SK-N-SH (cell line): ENCODE measurements around the gene PARD3B. TPM values are rescaled to one million over a fixed set of nuclear protein-coding genes. Genes with fewer than 3 reads are reported as not detected.

Source experiments
- CTCF ChIA-PET: fragments of 300-600, 350-600 bp; formaldehyde crosslinking; extraction: SDS; loops from one replicate; lab custom pipeline; 2021; lab: Yijun Ruan, JAX
- POLR2A ChIA-PET: fragments of 350-600 bp; sonication (Branson Sonifier 250); formaldehyde crosslinking; extraction: SDS; loops from one replicate; lab custom pipeline; 2020; ENCODE audit warnings: antibody characterized with exemption, inconsistent platforms; lab: Yijun Ruan, JAX
- DNase-seq: peaks from one replicate; pipeline ENCODE4 v3.0.0; 2012
- H2AFZ ChIP-seq: fragments of 200-600 bp; sonication (generic); 2 replicates; pipeline ENCODE4 v1.8.1; 2016; ENCODE audit warnings: antibody characterized with exemption, mild to moderate bottlenecking, low read depth
- H3F3A ChIP-seq: fragments of 200-600 bp; sonication (generic); replicated peaks from 2 replicates; pipeline ENCODE3; 2016; ENCODE audit warnings: antibody characterized with exemption, mild to moderate bottlenecking; ENCODE audit not compliant: insufficient read depth
- H3K27ac ChIP-seq, 2 experiments: fragments of 200-500 bp in 1 of 2; fragments of 200-600 bp in 1 of 2; sonication (Bioruptor generic) in 1 of 2; sonication (generic), shearing (Covaris generic) in 1 of 2; 2 replicates each; pipeline versions ENCODE4 v1.5.1 to v1.6.1; 2014 to 2016; ENCODE audit warnings: low read depth in 2 of 2, inconsistent platforms in 1 of 2, low read length in 1 of 2, mild to moderate bottlenecking in 1 of 2, mixed read lengths in 1 of 2
- H3K27me3 ChIP-seq: fragments of 200-600 bp; sonication (generic), shearing (Covaris generic); 2 replicates; pipeline ENCODE4 v1.6.1; 2016; ENCODE audit warnings: mixed run types; ENCODE audit not compliant: insufficient read depth
- H3K36me3 ChIP-seq, 2 experiments: fragments of 200-500 bp in 1 of 2; fragments of 200-600 bp in 1 of 2; sonication (Bioruptor generic) in 1 of 2; sonication (generic) in 1 of 2; replicated peaks in 1 of 2; 2 replicates each; pipeline versions ENCODE3 to v1.5.1; 2014 to 2016; ENCODE audit warnings: low read length in 1 of 2, mild to moderate bottlenecking in 1 of 2; ENCODE audit not compliant: insufficient read depth in 2 of 2, control insufficient read depth in 1 of 2
- H3K4me1 ChIP-seq, 2 experiments: fragments of 200-500 bp in 1 of 2; fragments of 200-600 bp in 1 of 2; sonication (Bioruptor generic) in 1 of 2; sonication (generic), shearing (Covaris generic) in 1 of 2; 2 replicates each; pipeline versions ENCODE4 v1.5.1 to v1.6.1; 2014 to 2016; ENCODE audit warnings: low read depth in 1 of 2, low read length in 1 of 2, mixed run types in 1 of 2; ENCODE audit not compliant: insufficient read depth in 2 of 2, control insufficient read depth in 1 of 2
- H3K4me2 ChIP-seq: fragments of 200-600 bp; sonication (generic), shearing (Covaris generic); 2 replicates; pipeline ENCODE4 v1.6.1; 2017; ENCODE audit warnings: mixed run types
- H3K4me3 ChIP-seq, 2 experiments: fragments of 200-500 bp in 1 of 2; fragments of 200-600 bp in 1 of 2; sonication (Bioruptor generic) in 1 of 2; sonication (generic), shearing (Covaris generic) in 1 of 2; 2 replicates each; pipeline versions ENCODE4 v1.5.1 to v1.8.1; 2014 to 2016; ENCODE audit warnings: low read depth in 2 of 2, inconsistent platforms in 1 of 2, low read length in 1 of 2, mild to moderate bottlenecking in 1 of 2, mixed read lengths in 1 of 2, moderate library complexity in 1 of 2
- H3K79me2 ChIP-seq: fragments of 200-600 bp; sonication (generic); 2 replicates; pipeline ENCODE4 v1.8.1; 2017; ENCODE audit warnings: mild to moderate bottlenecking; ENCODE audit not compliant: insufficient read depth
- H3K9ac ChIP-seq: fragments of 200-600 bp; sonication (generic); 2 replicates; pipeline ENCODE4 v1.6.1; 2017; ENCODE audit warnings: mixed run types
- H3K9me2 ChIP-seq: fragments of 200-600 bp; sonication (generic); 2 replicates; pipeline ENCODE4 v1.6.1; 2017; ENCODE audit warnings: mixed run types
- H3K9me3 ChIP-seq: fragments of 200-600 bp; sonication (generic); 2 replicates; pipeline ENCODE4 v1.6.1; 2017; ENCODE audit warnings: mixed run types, mild to moderate bottlenecking, moderate library complexity
- H4K20me1 ChIP-seq: fragments of 200-600 bp; sonication (generic); 2 replicates; pipeline ENCODE4 v1.6.1; 2017; ENCODE audit warnings: mild to moderate bottlenecking, mixed run types; ENCODE audit not compliant: insufficient read depth
- EP300 ChIP-seq, 2 experiments: IDR thresholded peaks; 2 replicates each; pipeline versions ENCODE4 v1.4.0 to v1.6.1; 2012; ENCODE audit warnings: borderline replicate concordance in 1 of 2, low read depth in 1 of 2, low read length in 1 of 2
- EZH2phosphoT487 ChIP-seq: fragments of 200-600 bp; sonication (generic); IDR thresholded peaks from 2 replicates; pipeline ENCODE4 v1.6.1; 2017; ENCODE audit warnings: low read depth, mixed run types, mild to moderate bottlenecking, antibody characterized with exemption, moderate library complexity, borderline replicate concordance
- FOSL2 ChIP-seq: IDR thresholded peaks from 2 replicates; pipeline ENCODE4 v1.4.0; 2012; ENCODE audit warnings: low read depth, mild to moderate bottlenecking, moderate library complexity, borderline replicate concordance
- FOXJ3 ChIP-seq: sonication (generic); formaldehyde crosslinking; IDR thresholded peaks from 2 replicates; pipeline ENCODE4 v1.5.1; 2020; ENCODE audit warnings: mild to moderate bottlenecking, missing genetic modification reagents
- MEF2A ChIP-seq: IDR thresholded peaks from 2 replicates; pipeline ENCODE4 v1.4.0; 2012; ENCODE audit warnings: low read depth, borderline replicate concordance
- MXI1 ChIP-seq: IDR thresholded peaks from 2 replicates; pipeline ENCODE4 v1.6.1; 2012; ENCODE audit warnings: mild to moderate bottlenecking, low read depth, low read length, improper control_type of control experiment
- POLR2AphosphoS5 ChIP-seq: IDR thresholded peaks from 2 replicates; pipeline ENCODE4 v1.6.1; 2012; ENCODE audit warnings: low read depth, low read length
- RAD21 ChIP-seq: IDR thresholded peaks from 2 replicates; pipeline ENCODE4 v1.6.1; 2012; ENCODE audit warnings: mild to moderate bottlenecking, low read length
- SIN3A ChIP-seq: IDR thresholded peaks from 2 replicates; pipeline ENCODE4 v1.6.1; 2012; ENCODE audit warnings: low read depth, mild to moderate bottlenecking, low read length, moderate library complexity, borderline replicate concordance
- TAF1 ChIP-seq: IDR thresholded peaks from 2 replicates; pipeline ENCODE4 v1.6.1; 2012; ENCODE audit warnings: low read depth, mild to moderate bottlenecking, low read length, moderate library complexity, borderline replicate concordance
- TCF12 ChIP-seq: IDR thresholded peaks from 2 replicates; pipeline ENCODE4 v1.4.0; 2012
- TEAD4 ChIP-seq: IDR thresholded peaks from 2 replicates; pipeline ENCODE4 v1.4.0; 2012; ENCODE audit warnings: mild to moderate bottlenecking, borderline replicate concordance; ENCODE audit not compliant: insufficient read depth
- WGBS: methylation state at CpG from one replicate; pipeline ENCODE4 v1.1.6; 2017; ENCODE audit warnings: low lambda C conversion rate; 5-methylcytosine and 5-hydroxymethylcytosine counted together
- polyA plus RNA-seq, 3 experiments: library from polyadenylated mRNA; depleted of rRNA; stranded (reverse); fragments of >200 nt; gene quantifications; 2 replicates each; pipeline ENCODE4 v1.2.3, GENCODE V29; 2012
- TF ChIP-seq, protein P1 (sequence below): fragments of 200-600 bp; sonication (generic); IDR thresholded peaks from 2 replicates; pipeline ENCODE4 v1.6.1; 2017; ENCODE audit warnings: antibody characterized with exemption, mild to moderate bottlenecking, moderate library complexity
- TF ChIP-seq, protein P2 (sequence below): IDR thresholded peaks from 2 replicates; pipeline ENCODE4 v1.4.0; 2012; ENCODE audit warnings: low read depth, borderline replicate concordance
- TF ChIP-seq, protein P3 (sequence below): IDR thresholded peaks from 2 replicates; pipeline ENCODE4 v1.4.0; 2012; ENCODE audit warnings: low read depth
- TF ChIP-seq, protein P4 (sequence below): fragments of 150-350 bp; IDR thresholded peaks from 2 replicates; pipeline ENCODE4 v1.6.1; 2016; ENCODE audit warnings: mild to moderate bottlenecking, low read depth, low read length
- TF ChIP-seq, protein P5 (sequence below): fragments of 150-350 bp; IDR thresholded peaks from 2 replicates; pipeline ENCODE4 v1.6.1; 2017; ENCODE audit warnings: antibody characterized with exemption, low read length, low read depth, borderline replicate concordance

Gene PARD3B
- polyA plus RNA-seq, 1 of the 3 experiments (the other 2 are of a cell fraction), result 0.87 TPM

DNA sequence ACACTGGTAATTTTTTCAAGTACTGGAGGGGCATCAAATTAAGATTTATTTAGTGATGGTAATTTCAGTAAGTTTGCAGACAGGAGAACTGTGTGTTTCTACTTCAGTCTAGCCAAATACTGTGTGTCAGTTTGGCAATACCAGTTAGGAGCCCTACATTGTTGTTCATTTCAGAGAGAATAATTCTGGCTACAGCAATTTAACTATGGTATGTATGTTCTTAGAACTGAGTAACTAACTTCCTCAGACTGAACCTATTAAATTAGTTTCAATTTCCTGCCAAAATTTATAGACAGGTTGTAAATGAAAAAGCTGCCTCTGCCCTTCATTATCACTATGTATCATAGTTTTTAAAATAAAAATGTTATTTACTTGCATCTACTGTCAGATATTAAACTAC, 332.4 kb downstream of the PARD3B start:
- Histone ChIP-seq H3K9ac (no peak overlapping the region), H3K9me3 (no peaks in the 10 kb centered on the region; the same call in 1 of the 2 replicates), H2AFZ (no peak overlapping the region), H3K27me3 (no peaks in the 10 kb centered on the region), H3K27ac (no peak overlapping the region), H4K20me1 (no peaks in the 10 kb centered on the region), H3F3A (no peaks in the 10 kb centered on the region), H3K9me2 (no peaks in the 10 kb centered on the region), H3K36me3 (no peaks in the 10 kb centered on the region), H3K4me2 (no peak overlapping the region), H3K4me1 (peaks cover 0 to 4% of the 10 kb centered on the region in 2 experiments; a peak in 2 of 4 replicates), H3K79me2 (no peaks in the 10 kb centered on the region), H3K4me3 (no peak overlapping the region)
- no peak for DNase-seq
- TF ChIP-seq MEF2A (no peak), RAD21 (no peak), EP300 (IDR thresholded peaks at IDR 0.05; ENCODE audit: borderline replicate concordance in 1 of 2, low read depth in 1 of 2, low read length in 1 of 2) (no peak), POLR2AphosphoS5 (no peak), MXI1 (no peak), SIN3A (no peak), TEAD4 (no peak), FOSL2 (no peak), TAF1 (no peak)
- TF ChIP-seq, protein P1, sequence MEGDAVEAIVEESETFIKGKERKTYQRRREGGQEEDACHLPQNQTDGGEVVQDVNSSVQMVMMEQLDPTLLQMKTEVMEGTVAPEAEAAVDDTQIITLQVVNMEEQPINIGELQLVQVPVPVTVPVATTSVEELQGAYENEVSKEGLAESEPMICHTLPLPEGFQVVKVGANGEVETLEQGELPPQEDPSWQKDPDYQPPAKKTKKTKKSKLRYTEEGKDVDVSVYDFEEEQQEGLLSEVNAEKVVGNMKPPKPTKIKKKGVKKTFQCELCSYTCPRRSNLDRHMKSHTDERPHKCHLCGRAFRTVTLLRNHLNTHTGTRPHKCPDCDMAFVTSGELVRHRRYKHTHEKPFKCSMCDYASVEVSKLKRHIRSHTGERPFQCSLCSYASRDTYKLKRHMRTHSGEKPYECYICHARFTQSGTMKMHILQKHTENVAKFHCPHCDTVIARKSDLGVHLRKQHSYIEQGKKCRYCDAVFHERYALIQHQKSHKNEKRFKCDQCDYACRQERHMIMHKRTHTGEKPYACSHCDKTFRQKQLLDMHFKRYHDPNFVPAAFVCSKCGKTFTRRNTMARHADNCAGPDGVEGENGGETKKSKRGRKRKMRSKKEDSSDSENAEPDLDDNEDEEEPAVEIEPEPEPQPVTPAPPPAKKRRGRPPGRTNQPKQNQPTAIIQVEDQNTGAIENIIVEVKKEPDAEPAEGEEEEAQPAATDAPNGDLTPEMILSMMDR, result no peak
- TF ChIP-seq, protein P2, sequence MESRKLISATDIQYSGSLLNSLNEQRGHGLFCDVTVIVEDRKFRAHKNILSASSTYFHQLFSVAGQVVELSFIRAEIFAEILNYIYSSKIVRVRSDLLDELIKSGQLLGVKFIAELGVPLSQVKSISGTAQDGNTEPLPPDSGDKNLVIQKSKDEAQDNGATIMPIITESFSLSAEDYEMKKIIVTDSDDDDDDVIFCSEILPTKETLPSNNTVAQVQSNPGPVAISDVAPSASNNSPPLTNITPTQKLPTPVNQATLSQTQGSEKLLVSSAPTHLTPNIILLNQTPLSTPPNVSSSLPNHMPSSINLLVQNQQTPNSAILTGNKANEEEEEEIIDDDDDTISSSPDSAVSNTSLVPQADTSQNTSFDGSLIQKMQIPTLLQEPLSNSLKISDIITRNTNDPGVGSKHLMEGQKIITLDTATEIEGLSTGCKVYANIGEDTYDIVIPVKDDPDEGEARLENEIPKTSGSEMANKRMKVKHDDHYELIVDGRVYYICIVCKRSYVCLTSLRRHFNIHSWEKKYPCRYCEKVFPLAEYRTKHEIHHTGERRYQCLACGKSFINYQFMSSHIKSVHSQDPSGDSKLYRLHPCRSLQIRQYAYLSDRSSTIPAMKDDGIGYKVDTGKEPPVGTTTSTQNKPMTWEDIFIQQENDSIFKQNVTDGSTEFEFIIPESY, result no peak
- ChIA-PET CTCF (interaction anchor here (2.4 kb wide), 1 partner anchor 801 kb away, joined by 7 read pairs; no protein-coding TSS in a partner anchor), POLR2A (no interaction called here)

DNA sequence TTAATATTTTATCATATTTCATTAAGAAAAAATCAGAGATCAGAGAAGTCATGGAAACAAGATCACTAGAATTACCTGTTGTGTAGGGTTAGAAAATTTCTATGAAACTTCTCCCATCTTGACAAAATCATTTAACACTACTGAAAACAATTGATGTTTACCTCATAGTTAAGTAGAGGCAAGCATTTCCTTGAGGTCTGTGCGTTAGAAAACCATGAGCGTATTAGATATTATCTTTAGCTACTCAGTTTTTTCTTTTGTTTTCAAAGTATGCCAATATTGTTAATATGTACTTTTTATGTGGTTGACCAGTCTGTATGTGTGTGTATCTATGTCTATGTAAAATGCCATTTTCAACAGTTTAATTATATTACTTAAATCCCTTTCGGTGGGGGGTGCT, 335.7 kb downstream of the PARD3B start:
- CTCF ChIA-PET, result interaction anchor here (1.9 to 2.2 kb wide), 2 partner anchors 10 to 795 kb away, joined by 6 to 11 read pairs; no protein-coding TSS in a partner anchor
- H2AFZ ChIP-seq, result no peak overlapping the region
- no peaks in the 10 kb centered on the region for H3K9me2 ChIP-seq
- no peaks in the 10 kb centered on the region for H3K27me3 ChIP-seq
- H3K9me3 ChIP-seq, result no peaks in the 10 kb centered on the region; the same call in 1 of the 2 replicates
- POLR2A ChIA-PET, result no interaction called here
- no peaks in the 10 kb centered on the region for H3K36me3 ChIP-seq
- WGBS, result 85% methylated on average over 3 of the region's 3 CpGs
- no peak for DNase-seq
- no peak overlapping the region for H3K4me3 ChIP-seq
- no peaks in the 10 kb centered on the region for H4K20me1 ChIP-seq
- no peak overlapping the region for H3K9ac ChIP-seq
- peaks cover 0 to 4% of the 10 kb centered on the region in 2 experiments; a peak in 2 of 4 replicates for H3K4me1 ChIP-seq
- no peaks in the 10 kb centered on the region for H3K79me2 ChIP-seq
- no peaks in the 10 kb centered on the region for H3F3A ChIP-seq
- no peak overlapping the region for H3K4me2 ChIP-seq
- no peak overlapping the region; a peak in 1 of 4 replicates for H3K27ac ChIP-seq
- TF ChIP-seq, protein P2, result no peak
- no peak for TF ChIP-seq FOXJ3
- TF ChIP-seq FOSL2, result no peak
- TF ChIP-seq, protein P3, sequence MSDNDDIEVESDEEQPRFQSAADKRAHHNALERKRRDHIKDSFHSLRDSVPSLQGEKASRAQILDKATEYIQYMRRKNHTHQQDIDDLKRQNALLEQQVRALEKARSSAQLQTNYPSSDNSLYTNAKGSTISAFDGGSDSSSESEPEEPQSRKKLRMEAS, result no peak
- TF ChIP-seq EZH2phosphoT487, result no peak
- TF ChIP-seq POLR2AphosphoS5, result no peak
- no peak for TF ChIP-seq TAF1
- TF ChIP-seq, protein P4, sequence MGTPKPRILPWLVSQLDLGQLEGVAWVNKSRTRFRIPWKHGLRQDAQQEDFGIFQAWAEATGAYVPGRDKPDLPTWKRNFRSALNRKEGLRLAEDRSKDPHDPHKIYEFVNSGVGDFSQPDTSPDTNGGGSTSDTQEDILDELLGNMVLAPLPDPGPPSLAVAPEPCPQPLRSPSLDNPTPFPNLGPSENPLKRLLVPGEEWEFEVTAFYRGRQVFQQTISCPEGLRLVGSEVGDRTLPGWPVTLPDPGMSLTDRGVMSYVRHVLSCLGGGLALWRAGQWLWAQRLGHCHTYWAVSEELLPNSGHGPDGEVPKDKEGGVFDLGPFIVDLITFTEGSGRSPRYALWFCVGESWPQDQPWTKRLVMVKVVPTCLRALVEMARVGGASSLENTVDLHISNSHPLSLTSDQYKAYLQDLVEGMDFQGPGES, result no peak
- no peak for TF ChIP-seq MXI1
- TF ChIP-seq RAD21, result no peak
- TF ChIP-seq, protein P5, sequence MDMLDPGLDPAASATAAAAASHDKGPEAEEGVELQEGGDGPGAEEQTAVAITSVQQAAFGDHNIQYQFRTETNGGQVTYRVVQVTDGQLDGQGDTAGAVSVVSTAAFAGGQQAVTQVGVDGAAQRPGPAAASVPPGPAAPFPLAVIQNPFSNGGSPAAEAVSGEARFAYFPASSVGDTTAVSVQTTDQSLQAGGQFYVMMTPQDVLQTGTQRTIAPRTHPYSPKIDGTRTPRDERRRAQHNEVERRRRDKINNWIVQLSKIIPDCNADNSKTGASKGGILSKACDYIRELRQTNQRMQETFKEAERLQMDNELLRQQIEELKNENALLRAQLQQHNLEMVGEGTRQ, result no peak
- no peak for TF ChIP-seq MEF2A
- no peak for TF ChIP-seq TCF12
